ENCODE results near the gene TUT7. TPM values are rescaled to one million over a fixed set of nuclear protein-coding genes. Genes with fewer than 3 reads are reported as not detected.
A peak's percentile ranks its signal among the peaks of the same experiment; 100 is the strongest.

The TUT7 gene
- total and polyA plus RNA-seq, 4 donors: 15.5 to 47.7 (median 26.2) TPM

DNA sequence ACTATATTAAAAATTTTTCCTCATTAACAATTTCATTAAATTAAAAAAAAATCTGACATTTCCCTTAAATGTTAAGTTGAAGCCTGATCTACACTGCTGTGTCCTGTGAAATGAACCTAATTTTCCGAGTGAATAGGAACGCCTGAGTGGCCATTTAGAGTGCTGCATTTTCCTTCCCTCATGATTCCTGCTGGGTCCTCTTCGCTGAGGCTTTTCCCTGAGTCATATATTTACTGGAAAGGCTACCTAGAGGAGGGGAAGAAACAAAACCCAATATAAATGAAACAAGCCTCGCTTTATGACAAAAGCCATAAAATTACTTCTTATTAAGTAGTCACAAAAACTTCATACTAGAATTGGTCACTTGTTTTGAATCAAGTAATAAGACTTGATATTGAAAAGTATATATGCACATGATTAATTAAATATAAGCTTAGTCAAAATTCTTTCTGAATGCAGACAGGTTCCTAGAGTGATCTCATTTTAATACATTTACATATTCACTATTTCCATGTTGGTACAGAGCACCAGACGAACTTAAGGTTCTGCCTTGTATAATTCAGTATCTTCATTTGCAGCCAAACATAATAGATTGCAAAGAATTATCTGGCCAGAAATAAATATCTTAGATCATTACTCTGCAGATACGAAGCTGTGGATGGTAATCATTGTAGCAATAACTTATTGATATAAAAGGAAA is 65.6 kb downstream of the TUT7 start:
- TF ChIP-seq, protein P1, sequence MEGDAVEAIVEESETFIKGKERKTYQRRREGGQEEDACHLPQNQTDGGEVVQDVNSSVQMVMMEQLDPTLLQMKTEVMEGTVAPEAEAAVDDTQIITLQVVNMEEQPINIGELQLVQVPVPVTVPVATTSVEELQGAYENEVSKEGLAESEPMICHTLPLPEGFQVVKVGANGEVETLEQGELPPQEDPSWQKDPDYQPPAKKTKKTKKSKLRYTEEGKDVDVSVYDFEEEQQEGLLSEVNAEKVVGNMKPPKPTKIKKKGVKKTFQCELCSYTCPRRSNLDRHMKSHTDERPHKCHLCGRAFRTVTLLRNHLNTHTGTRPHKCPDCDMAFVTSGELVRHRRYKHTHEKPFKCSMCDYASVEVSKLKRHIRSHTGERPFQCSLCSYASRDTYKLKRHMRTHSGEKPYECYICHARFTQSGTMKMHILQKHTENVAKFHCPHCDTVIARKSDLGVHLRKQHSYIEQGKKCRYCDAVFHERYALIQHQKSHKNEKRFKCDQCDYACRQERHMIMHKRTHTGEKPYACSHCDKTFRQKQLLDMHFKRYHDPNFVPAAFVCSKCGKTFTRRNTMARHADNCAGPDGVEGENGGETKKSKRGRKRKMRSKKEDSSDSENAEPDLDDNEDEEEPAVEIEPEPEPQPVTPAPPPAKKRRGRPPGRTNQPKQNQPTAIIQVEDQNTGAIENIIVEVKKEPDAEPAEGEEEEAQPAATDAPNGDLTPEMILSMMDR (IDR thresholded peaks at IDR 0.05; ENCODE audit: control extremely low read depth, extremely low read depth): no peak
- Histone ChIP-seq H3K27ac (ENCODE audit: low read depth in 1 of 2, low read length in 1 of 2) (no peak overlapping the region), H3K4me3 (no peak overlapping the region), H3K9ac (ENCODE audit: insufficient read depth in 1 of 2, low read length in 2 of 2) (no peak overlapping the region), H3K4me1 (ENCODE audit: control insufficient read depth in 5 of 5, insufficient read depth in 5 of 5, low read length in 5 of 5) (peaks cover 0 to 11% (median 0%) of the 10 kb centered on the region in 5 donors), H3K27me3 (ENCODE audit: control insufficient read depth in 3 of 3, insufficient read depth in 3 of 3, low read length in 2 of 3) (no peaks in the 10 kb centered on the region), H3K9me3 (ENCODE audit: control insufficient read depth in 4 of 4, insufficient read depth in 3 of 4, low read length in 3 of 4) (no peaks in the 10 kb centered on the region), H3K36me3 (ENCODE audit: control insufficient read depth in 4 of 4, insufficient read depth in 4 of 4, low read length in 4 of 4) (peaks cover 3 to 14% (median 10%) of the 10 kb centered on the region in 4 donors)
- no peak for DNase-seq
- ATAC-seq (ENCODE audit: insufficient read depth, low FRiP score): no peak
- WGBS, 2 donors: 94 to 95% methylated on average over 6 of the region's 6 CpGs

DNA sequence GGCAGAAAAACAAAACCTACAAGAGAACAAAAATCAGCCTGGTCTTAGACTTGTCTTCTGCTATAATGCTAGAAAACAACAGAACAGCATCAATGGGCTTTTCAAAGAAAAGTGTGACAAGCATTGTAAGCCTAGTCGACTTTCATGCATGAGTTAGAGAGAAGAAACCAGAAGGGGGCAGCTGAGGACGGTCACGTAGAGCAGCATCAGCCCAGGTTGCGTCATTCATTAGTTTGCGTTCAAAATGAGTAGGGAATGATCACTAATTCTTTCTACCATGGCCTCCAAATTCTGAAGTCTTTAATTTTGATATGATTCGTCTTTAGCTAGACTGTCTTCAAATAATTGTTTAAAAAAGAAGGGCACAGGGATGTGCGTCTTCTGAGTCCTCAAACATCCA is 67.2 kb downstream of the TUT7 start:
- Histone ChIP-seq H3K4me1 (ENCODE audit: control insufficient read depth in 5 of 5, insufficient read depth in 5 of 5, low read length in 5 of 5) (peaks cover 0 to 18% (median 3%) of the 10 kb centered on the region in 5 donors), H3K27ac (ENCODE audit: low read depth in 1 of 2, low read length in 1 of 2) (no peak overlapping the region), H3K27me3 (ENCODE audit: control insufficient read depth in 3 of 3, insufficient read depth in 3 of 3, low read length in 2 of 3) (no peaks in the 10 kb centered on the region), H3K9ac (ENCODE audit: insufficient read depth in 1 of 2, low read length in 2 of 2) (no peak overlapping the region), H3K4me3 (no peak overlapping the region), H3K9me3 (ENCODE audit: control insufficient read depth in 4 of 4, insufficient read depth in 3 of 4, low read length in 3 of 4) (no peaks in the 10 kb centered on the region), H3K36me3 (ENCODE audit: control insufficient read depth in 4 of 4, insufficient read depth in 4 of 4, low read length in 4 of 4) (peaks cover 1 to 14% (median 10%) of the 10 kb centered on the region in 4 donors)
- DNase-seq (peak; percentile 38 to 58 (median 42)), ATAC-seq (ENCODE audit: insufficient read depth, low FRiP score) (no peak)
- TF ChIP-seq, protein P1 (IDR thresholded peaks at IDR 0.05; ENCODE audit: control extremely low read depth, extremely low read depth): no peak
- WGBS, 2 donors: 56 to 60% methylated on average over 7 of the region's 7 CpGs

DNA sequence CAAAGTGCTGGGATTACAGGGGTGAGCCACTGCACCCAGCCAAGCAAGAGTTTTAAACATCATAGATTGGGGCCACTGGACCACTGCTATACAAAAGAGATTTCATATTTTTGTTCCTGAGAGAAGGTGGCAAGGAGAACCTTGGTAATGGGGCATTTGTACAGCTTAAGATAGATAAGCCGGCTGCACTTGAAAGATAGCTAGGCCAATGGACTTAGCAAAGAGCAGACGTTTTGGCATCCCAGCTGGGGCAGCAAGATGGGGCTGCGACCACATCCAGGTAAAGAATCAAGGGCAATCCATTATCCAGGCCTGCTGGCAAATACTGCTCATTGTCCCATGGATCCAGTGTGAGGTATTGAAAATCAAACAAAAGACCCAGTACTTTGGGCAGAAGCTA is 67.9 kb downstream of the TUT7 start:
- ATAC-seq (ENCODE audit: insufficient read depth, low FRiP score): no peak
- 47 to 48% methylated on average over 3 of the region's 3 CpGs for WGBS, 2 donors
- H3K4me1 ChIP-seq (ENCODE audit: control insufficient read depth in 5 of 5, insufficient read depth in 5 of 5, low read length in 5 of 5): peaks cover 0 to 21% (median 3%) of the 10 kb centered on the region in 5 donors

More for the DNA sequence above, 67.9 kb downstream of the TUT7 start:
- TF ChIP-seq, protein P1 (IDR thresholded peaks at IDR 0.05; ENCODE audit: control extremely low read depth, extremely low read depth): no peak
- H3K27me3 ChIP-seq (ENCODE audit: control insufficient read depth in 3 of 3, insufficient read depth in 3 of 3, low read length in 2 of 3): no peaks in the 10 kb centered on the region
- H3K27ac ChIP-seq (ENCODE audit: low read depth in 1 of 2, low read length in 1 of 2): no peak overlapping the region
- no peak overlapping the region for H3K4me3 ChIP-seq
- H3K9ac ChIP-seq (ENCODE audit: insufficient read depth in 1 of 2, low read length in 2 of 2): no peak overlapping the region
- H3K36me3 ChIP-seq (ENCODE audit: control insufficient read depth in 4 of 4, insufficient read depth in 4 of 4, low read length in 4 of 4): peaks cover 1 to 12% (median 9%) of the 10 kb centered on the region in 4 donors
- DNase-seq: no peak
- H3K9me3 ChIP-seq (ENCODE audit: control insufficient read depth in 4 of 4, insufficient read depth in 3 of 4, low read length in 3 of 4): no peaks in the 10 kb centered on the region

Measured in lung (tissue), 12 donors.